SH-SY5Y (cell line): ENCODE data around the gene GULP1.

Experiments used
- GATA2 ChIP-seq: IDR thresholded peaks from 2 replicates; pipeline ENCODE4 v1.6.1; 2011; ENCODE audit warnings: mild to moderate bottlenecking, low read depth, low read length
- GATA3 ChIP-seq: IDR thresholded peaks from 2 replicates; pipeline ENCODE4 v1.6.1; 2011; ENCODE audit warnings: low read depth, mild to moderate bottlenecking, low read length, moderate library complexity

GRCh38 chr2:188314314-188315054 is 22.8 kb downstream of the GULP1 start:
- TF ChIP-seq GATA2: no peak
- no peak for TF ChIP-seq GATA3
